Psoas muscle (tissue), 8 donors: ENCODE results near the gene ERN1. TPM values are rescaled to one million over a fixed set of nuclear protein-coding genes. Genes with fewer than 3 reads are reported as not detected.
"Not testable (repeated sequence)": the region's sequence is repeated elsewhere in the genome, so short reads cannot be mapped to it uniquely, and the experiment has no call there.

Experiments
- ATAC-seq, 4 donors: fragments of 200-7000 bp; cut with Tn5 transposase; one replicate each; pipeline ENCODE4 v1.9.1; 2020; ENCODE audit warnings: moderate library complexity in 3 of 4, mild to moderate bottlenecking in 2 of 4
- DNase-seq, 2 donors: peaks; one replicate each; pipeline ENCODE4 v3.0.0-alpha.2; 2020
- H3K27ac ChIP-seq: fragments of 200-600 bp; one replicate; pipeline ENCODE4 v1.8.0; 2022
- H3K27me3 ChIP-seq, 3 donors: fragments of 200-600 bp in 1 of 3; one replicate each; pipeline versions ENCODE4 v1.6.1 to v1.8.0; 2013 to 2022; ENCODE audit warnings: low read length in 2 of 3, mild to moderate bottlenecking in 2 of 3, moderate library complexity in 1 of 3; ENCODE audit not compliant: insufficient read depth in 3 of 3
- H3K36me3 ChIP-seq, 2 donors: fragments of 200-600 bp in 1 of 2; one replicate each; pipeline versions ENCODE4 v1.6.1 to v1.8.0; 2013 to 2022; ENCODE audit warnings: low read depth in 1 of 2, mild to moderate bottlenecking in 1 of 2, moderate library complexity in 1 of 2; ENCODE audit not compliant: insufficient read depth in 1 of 2
- H3K4me1 ChIP-seq: fragments of 200-600 bp; one replicate; pipeline ENCODE4 v1.8.0; 2022
- H3K4me3 ChIP-seq: fragments of 200-600 bp; one replicate; pipeline ENCODE4 v1.8.0; 2022; ENCODE audit warnings: mild to moderate bottlenecking
- H3K9me3 ChIP-seq: fragments of 200-600 bp; one replicate; pipeline ENCODE4 v1.8.0; 2022
- WGBS, 3 donors: extraction: QIAGEN DNeasy Blood & Tissue Kit; methylation state at CpG; one replicate each; pipeline versions ENCODE4 v1.1.6 to v1.1.7; 2013; 5-methylcytosine and 5-hydroxymethylcytosine counted together
- intact Hi-C, 2 donors: fragments of 100-400 bp; cut with DNase I; formaldehyde crosslinking; loops; one replicate each; pipeline versions ENCODE4 v1.11.0 to v1.14.2; 2022
- long read RNA-seq, 2 donors: library from polyadenylated mRNA; unstranded; transcript quantifications; one replicate each; pipeline ENCODE4 v2.0.0, GENCODE V29; 2021
- polyA plus RNA-seq, 3 donors: library from polyadenylated mRNA; stranded (reverse); fragments of 200-250 nt; gene quantifications; one replicate each; pipeline ENCODE4 v1.2.3, GENCODE V29; 2013
- total RNA-seq, 4 donors: library from RNA; stranded (reverse); fragmentation: NEBNext Ultra II Directional in 2 of 4; extraction: Animal tissue kit (Norgen Biotek cat#: 25700) in 2 of 4; gene quantifications; one replicate each; pipeline versions ENCODE4 v1.2.1 to v1.2.4, GENCODE V29; 2021 to 2023
- TF ChIP-seq, protein P1 (sequence below): fragments of 200-600 bp; IDR thresholded peaks from one replicate; pipeline ENCODE4 v1.8.0; 2022; ENCODE audit warnings: antibody characterized with exemption
- donor health status: healthy with polysubstance abuse.
- donor health status: DM: no; HTN: no; CAD: no; lungs with moderate emphysema.
- donor health status: Bipolar disorder and iron deficiency.
- donor health status: healthy.
- donor health status: DM: yes; HTN: yes; CAD: no.
- donor health status: DM: no; HTN: no; CAD: no.
- donor health status: DM: no; HTN: no; CAD: no.
- donor health status: DM: yes; HTN: yes; CAD: no.

ERN1 gene
- total RNA-seq: 10 to 100 TPM; 10.6 to 16.6 (median 14.2) TPM
- polyA plus RNA-seq: 1 to 10 TPM; 2.8 to 7.6 (median 5.4) TPM
- long read RNA-seq, donor 1, transcript ERN1-208 (1 exons, 2,068 nt): major isoform, 5 of 9 reads
- long read RNA-seq, donor 1, partial matches to known transcripts: 3 of 9 reads
- long read RNA-seq, donor 1, other reads (novel, unspliced or antisense): 1 of 9 reads
- long read RNA-seq, donor 2, transcript ERN1-208 (1 exons, 2,068 nt): major isoform, 10 of 15 reads
- long read RNA-seq, donor 2, partial matches to known transcripts: 2 of 15 reads
- long read RNA-seq, donor 2, other reads (novel, unspliced or antisense): 3 of 15 reads

DNA sequence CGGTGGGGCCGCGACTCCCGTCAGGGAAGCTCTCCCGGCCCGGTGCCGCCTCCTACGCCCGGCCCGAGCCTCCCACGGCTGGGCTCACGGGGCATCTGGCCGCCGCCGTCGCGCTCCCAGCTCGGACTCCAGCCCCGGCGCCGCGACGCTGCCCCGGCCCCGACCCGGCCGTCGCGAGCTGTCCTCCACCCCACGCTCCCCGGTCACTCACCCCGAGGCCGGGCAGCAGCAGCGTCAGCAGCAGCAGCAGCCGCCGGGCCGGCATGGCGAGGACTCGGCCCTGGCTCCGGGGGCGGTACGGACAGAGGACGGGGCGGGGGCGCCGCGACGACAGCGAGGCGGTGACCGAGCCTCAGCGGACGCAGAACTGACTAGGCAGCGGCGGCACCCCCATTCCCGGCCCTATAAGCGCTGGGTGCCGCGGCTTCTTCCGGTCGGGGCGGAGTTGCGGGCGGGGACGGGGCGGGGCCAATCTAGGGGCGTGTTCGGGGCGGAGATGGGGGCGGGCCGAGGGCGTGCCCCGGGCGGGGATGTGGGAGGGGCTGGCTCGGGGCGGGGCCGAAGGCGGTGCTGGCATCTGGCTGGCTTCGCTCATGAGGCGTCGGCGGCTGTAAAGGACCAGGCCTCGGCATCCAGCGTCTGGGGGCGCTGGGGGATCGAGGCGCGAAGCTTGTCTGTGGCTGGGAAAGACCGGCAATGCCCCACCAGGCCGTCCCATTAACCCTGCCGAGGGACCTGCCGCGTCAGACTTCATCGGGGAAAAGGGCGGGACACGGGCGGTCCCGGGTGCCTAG, at the start of gene ERN1:
ERN1 (minus strand) TSS at position 380 of the 794 bp plus-strand sequence; CDS start at position 265, 115 bp downstream.
- Histone ChIP-seq H3K9me3 (no peaks in the 10 kb centered on the region), H3K4me3 (peak within 1 kb of the TSS; percentile 92), H3K4me1 (peaks cover 5% of the 10 kb centered on the region), H3K27me3 (no peaks in the 10 kb centered on the region), H3K36me3 (no peaks in the 10 kb centered on the region), H3K27ac (peak within 1 kb of the TSS; percentile 98)
- peak; percentile 94 to 97 for DNase-seq
- TF ChIP-seq, protein P1, sequence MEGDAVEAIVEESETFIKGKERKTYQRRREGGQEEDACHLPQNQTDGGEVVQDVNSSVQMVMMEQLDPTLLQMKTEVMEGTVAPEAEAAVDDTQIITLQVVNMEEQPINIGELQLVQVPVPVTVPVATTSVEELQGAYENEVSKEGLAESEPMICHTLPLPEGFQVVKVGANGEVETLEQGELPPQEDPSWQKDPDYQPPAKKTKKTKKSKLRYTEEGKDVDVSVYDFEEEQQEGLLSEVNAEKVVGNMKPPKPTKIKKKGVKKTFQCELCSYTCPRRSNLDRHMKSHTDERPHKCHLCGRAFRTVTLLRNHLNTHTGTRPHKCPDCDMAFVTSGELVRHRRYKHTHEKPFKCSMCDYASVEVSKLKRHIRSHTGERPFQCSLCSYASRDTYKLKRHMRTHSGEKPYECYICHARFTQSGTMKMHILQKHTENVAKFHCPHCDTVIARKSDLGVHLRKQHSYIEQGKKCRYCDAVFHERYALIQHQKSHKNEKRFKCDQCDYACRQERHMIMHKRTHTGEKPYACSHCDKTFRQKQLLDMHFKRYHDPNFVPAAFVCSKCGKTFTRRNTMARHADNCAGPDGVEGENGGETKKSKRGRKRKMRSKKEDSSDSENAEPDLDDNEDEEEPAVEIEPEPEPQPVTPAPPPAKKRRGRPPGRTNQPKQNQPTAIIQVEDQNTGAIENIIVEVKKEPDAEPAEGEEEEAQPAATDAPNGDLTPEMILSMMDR: no peak
- peak; percentile 96 to 97 (median 97) for ATAC-seq
- intact Hi-C loops: loop anchor here (2.0 to 10.0 kb wide), 6 partner anchors 65 to 218 kb away; partner anchors contain the start of genes CSHL1 (in 2 of the 2) and GH1 (in 1 of the 2)
- WGBS, 3 donors: 0 to 1% (median 1%) methylated on average over 57 to 98 of the region's 98 CpGs

DNA sequence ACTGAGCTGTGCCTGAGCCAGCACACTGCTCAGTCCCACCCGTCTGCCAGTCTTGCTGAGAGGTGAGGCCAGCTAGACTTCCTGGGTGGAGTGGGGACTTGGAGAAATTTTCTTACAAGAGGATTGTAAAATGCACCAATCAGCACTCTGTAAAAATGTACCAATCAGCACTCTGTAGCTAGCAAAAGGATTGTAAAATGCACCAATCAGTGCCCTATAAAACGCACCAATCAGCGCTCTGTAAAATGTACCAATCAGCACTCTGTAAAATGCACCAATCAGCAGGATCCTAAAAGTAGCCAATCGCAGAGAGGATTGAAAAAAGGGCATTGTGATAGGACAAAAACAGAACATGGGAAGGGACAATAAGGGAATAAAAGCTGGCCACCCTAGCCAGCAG, 49.1 kb upstream of the ERN1 start:
- not testable (repeated sequence) for H3K27me3 ChIP-seq, ATAC-seq, H3K9me3 ChIP-seq, DNase-seq, H3K36me3 ChIP-seq, H3K4me3 ChIP-seq
- Histone ChIP-seq H3K27ac (peak overlapping the region; percentile 86), H3K4me1 (peaks cover 47% of the 10 kb centered on the region)
- intact Hi-C loops: loop anchor here in 1 of 2 donors (5.0 kb wide), 1 partner anchor 83 kb away; the partner anchor contains the start of gene TEX2
- WGBS, 3 donors: 37 to 63% (median 39%) methylated on average over 3 to 4 of the region's 4 CpGs

DNA sequence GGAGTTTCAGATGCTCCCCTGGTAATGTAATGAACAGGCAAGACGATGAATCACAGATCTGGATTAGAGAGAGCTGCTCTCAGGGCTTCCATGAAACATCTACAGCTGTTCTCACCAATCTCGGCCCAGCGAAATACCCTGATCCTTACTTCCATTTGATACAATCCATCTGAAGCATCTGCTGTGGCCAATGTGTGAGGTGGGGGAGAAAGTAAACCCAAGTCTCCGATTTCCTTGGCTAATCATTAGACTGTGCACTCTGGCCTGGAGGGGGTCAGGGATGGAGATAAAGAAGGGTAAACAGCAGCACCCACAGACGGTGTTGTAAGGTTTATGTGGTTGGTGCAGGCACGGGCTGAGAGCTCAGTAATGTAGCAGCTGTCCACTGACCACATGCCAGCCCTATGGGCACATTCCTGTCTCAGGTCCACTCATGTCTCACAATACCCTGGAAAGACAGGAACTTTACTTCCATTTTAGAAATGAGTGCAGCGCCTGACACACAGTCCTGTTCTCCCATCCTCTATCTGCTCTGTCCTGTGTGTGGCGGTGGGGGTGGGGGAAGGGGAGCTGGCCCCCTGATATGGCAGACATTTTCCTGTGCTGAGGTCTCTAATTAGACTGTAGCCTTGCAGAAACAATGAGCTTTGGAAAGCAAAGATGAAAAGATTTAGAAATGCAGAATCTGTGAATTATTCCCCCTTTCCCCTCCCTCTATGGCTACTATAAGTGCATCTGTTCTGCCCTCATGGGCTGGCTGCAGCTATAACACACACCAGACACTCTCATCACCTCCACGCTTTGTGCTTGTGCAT, 48.3 kb upstream of the ERN1 start:
- Histone ChIP-seq H3K36me3 (peaks cover 5 to 7% of the 10 kb centered on the region in 2 donors), H3K9me3 (no peaks in the 10 kb centered on the region), H3K4me1 (peaks cover 54% of the 10 kb centered on the region), H3K27me3 (no peaks in the 10 kb centered on the region), H3K27ac (peak overlapping the region; percentile 86), H3K4me3 (no peak overlapping the region)
- intact Hi-C loops: loop anchor here in 1 of 2 donors (5.0 kb wide), 1 partner anchor 84 kb away; the partner anchor contains the start of gene TEX2
- TF ChIP-seq, protein P1: no peak
- peak; percentile 67 to 78 (median 74) for ATAC-seq
- no peak for DNase-seq
- WGBS, 3 donors: 35 to 42% (median 38%) methylated on average over 9 of the region's 9 CpGs

DNA sequence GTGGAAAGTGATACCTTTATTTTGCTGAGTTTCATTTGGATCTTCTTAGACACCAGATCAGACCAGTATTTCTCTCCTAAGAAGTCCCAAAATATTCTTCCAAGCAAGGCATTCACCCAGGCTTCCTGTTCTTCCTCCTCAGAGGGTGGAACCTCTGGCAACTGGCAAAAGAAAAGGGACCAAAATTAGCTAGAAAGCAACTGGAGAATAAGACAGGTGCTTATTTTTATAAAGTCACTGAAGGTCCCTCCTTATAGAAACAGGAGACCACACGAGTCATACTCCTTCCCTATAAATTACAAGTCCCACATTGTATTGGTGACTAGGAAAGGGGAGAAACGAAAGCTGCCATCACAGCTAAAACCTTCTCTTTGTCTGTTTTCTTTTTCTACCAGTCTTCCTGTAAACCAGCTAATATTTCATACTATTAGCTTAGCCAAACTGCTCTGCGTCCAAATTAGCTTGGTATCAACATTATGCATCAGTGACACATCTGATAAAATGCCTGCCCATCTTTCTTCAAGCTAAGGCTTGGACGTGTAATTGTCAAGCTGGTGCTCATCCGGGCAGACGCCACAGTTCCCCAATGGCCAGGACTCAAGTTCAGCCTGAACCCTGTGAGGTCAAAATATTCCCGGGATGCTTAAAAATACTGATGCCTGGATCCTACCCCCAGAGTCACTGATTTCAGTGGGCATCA, 47.5 kb upstream of the ERN1 start:
- Histone ChIP-seq H3K36me3 (peaks cover 5 to 7% of the 10 kb centered on the region in 2 donors), H3K4me1 (peaks cover 62% of the 10 kb centered on the region), H3K4me3 (no peak overlapping the region), H3K27me3 (no peaks in the 10 kb centered on the region), H3K9me3 (no peaks in the 10 kb centered on the region), H3K27ac (peak overlapping the region; percentile 86)
- DNase-seq (no peak), ATAC-seq (no peak)
- TF ChIP-seq, protein P1: no peak
- intact Hi-C loops: loop anchor here in 1 of 2 donors (5.0 kb wide), 1 partner anchor 85 kb away; the partner anchor contains the start of gene TEX2
- 28 to 48% (median 29%) methylated on average over 7 of the region's 7 CpGs for WGBS, 3 donors
